RWPE1 (cell line): ENCODE measurements around the gene GOLGA3.
"Not testable (repeated sequence)": the region's sequence is repeated elsewhere in the genome, so short reads cannot be mapped to it uniquely, and the experiment has no call there.

Source experiments
- CTCF ChIA-PET: fragments of 350-600 bp; sonication (Branson Sonifier 250); formaldehyde crosslinking; extraction: SDS; loops from one replicate; lab custom pipeline; 2021; lab: Yijun Ruan, JAX
- POLR2A ChIA-PET: fragments of 400-600 bp; formaldehyde crosslinking; extraction: SDS; loops from one replicate; lab custom pipeline; 2020; ENCODE audit warnings: antibody characterized with exemption; ENCODE audit not compliant: low non-redundant PET; lab: Yijun Ruan, JAX
- DNase-seq: peaks from one replicate; pipeline ENCODE4 v3.0.0; 2012; ENCODE audit warnings: low spot score
- H3K27ac ChIP-seq: fragments of 450-650 bp; 2 replicates; pipeline ENCODE4 v1.5.1; 2017
- TF ChIP-seq, protein P1 (sequence below): fragments of 450-650 bp; conservative IDR thresholded peaks from 2 replicates; pipeline ENCODE4 v1.5.1; 2017; ENCODE audit warnings: low read depth, mild to moderate bottlenecking

GOLGA3 gene

GRCh38 chr12:132803888-132804287 lies 24.8 kb downstream of the GOLGA3 start:
- ChIA-PET POLR2A (no interaction called here), CTCF (no interaction called here)
- no peak for DNase-seq
- peak overlapping the region; percentile 8; the same call in 1 of the 2 replicates for H3K27ac ChIP-seq
- TF ChIP-seq, protein P1, sequence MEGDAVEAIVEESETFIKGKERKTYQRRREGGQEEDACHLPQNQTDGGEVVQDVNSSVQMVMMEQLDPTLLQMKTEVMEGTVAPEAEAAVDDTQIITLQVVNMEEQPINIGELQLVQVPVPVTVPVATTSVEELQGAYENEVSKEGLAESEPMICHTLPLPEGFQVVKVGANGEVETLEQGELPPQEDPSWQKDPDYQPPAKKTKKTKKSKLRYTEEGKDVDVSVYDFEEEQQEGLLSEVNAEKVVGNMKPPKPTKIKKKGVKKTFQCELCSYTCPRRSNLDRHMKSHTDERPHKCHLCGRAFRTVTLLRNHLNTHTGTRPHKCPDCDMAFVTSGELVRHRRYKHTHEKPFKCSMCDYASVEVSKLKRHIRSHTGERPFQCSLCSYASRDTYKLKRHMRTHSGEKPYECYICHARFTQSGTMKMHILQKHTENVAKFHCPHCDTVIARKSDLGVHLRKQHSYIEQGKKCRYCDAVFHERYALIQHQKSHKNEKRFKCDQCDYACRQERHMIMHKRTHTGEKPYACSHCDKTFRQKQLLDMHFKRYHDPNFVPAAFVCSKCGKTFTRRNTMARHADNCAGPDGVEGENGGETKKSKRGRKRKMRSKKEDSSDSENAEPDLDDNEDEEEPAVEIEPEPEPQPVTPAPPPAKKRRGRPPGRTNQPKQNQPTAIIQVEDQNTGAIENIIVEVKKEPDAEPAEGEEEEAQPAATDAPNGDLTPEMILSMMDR, result no peak

GRCh38 chr12:132803125-132803524 lies 25.5 kb downstream of the GOLGA3 start:
- DNase-seq, result no peak
- TF ChIP-seq, protein P1, result no peak
- H3K27ac ChIP-seq, result no peak overlapping the region
- ChIA-PET CTCF (no interaction called here), POLR2A (no interaction called here)

DNA sequence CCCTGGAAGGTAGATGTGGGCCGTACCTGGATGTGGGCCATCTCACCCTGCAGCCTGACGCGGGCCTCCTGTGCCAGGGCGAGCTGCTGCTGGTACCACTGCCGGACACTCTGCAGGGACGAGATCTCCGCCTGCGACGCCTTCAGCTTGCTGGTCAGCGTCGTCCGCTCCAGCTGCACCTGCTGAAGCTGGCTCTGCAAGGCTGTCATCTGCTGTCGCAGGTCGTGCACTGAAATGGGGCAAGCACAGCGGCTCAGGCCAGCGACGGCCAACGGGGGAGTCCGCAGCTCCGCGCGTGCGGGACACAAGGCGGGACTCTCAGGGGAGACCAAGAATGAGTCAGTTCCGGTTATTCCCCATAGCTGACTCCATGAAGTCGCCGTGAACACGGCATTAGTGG lies 26.9 kb downstream of the GOLGA3 start:
- CTCF ChIA-PET, result interaction anchor here (0.6 kb wide), 1 partner anchor 323 kb away, joined by 3 read pairs; no protein-coding TSS in a partner anchor
- POLR2A ChIA-PET, result no interaction called here
- TF ChIP-seq, protein P1, result no peak

DNA sequence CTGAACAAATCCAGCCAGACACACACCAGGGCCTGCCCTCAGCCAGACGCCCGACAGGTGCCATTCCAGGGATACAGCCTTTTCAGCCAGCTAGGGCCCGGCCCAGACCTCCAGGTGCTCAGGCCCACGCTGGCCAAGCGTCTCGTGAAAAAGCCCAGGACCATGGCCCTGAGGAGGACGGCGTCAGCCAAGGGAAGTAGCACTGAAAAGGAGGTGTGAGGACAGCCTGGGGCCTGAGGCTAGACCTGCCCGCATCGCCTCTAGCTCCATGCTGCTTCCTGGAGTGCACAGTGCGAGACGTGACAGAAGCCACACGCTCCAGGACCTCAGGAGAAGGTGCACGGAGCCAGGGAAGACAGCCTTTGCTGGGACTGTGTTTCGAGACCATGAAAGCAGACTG lies 29.8 kb downstream of the GOLGA3 start:
- POLR2A ChIA-PET, result no interaction called here
- no peak overlapping the region for H3K27ac ChIP-seq
- TF ChIP-seq, protein P1, result no peak
- CTCF ChIA-PET, result interaction anchor here (1.1 kb wide), 1 partner anchor 11 kb away, joined by 3 read pairs; no protein-coding TSS in a partner anchor
- no peak for DNase-seq

More for the DNA sequence above, 26.9 kb downstream of the GOLGA3 start:
- no peak for DNase-seq
- H3K27ac ChIP-seq, result no peak overlapping the region

- POLR2A ChIA-PET, result no interaction called here
- TF ChIP-seq, protein P1, result no peak
- CTCF ChIA-PET, result no interaction called here
- no peak for DNase-seq
- H3K27ac ChIP-seq, result no peak overlapping the region
Observed at GRCh38 chr12:132797820-132798570, 30.7 kb downstream of the GOLGA3 start.

- ChIA-PET CTCF (interaction anchor here (1.2 kb wide), 1 partner anchor 27 kb away, joined by 7 read pairs; no protein-coding TSS in a partner anchor), POLR2A (no interaction called here)
- no peak for DNase-seq
- H3K27ac ChIP-seq, result no peak overlapping the region
- TF ChIP-seq, protein P1, result no peak
Observed at GRCh38 chr12:132795847-132796246, 32.8 kb downstream of the GOLGA3 start.

DNA sequence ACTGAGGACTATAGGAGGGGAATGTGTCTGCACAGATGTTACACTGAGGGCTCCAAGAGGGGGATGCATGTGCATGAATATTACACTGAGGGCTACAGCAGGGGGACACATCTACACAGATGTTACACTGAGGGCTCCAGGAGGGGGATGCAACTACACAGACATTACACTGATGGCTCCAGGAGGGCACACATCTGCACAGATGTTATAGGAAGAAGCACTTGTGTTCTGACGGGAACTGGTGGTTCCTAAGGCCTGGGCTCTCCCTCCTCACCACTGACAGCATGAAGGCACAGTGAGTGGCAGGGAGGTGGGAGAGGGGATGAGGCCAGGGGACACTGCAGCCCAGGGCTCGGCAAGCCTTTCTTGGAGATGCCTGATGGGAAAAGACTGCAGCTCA lies 36.7 kb downstream of the GOLGA3 start:
- POLR2A ChIA-PET, H3K27ac ChIP-seq, CTCF ChIA-PET, DNase-seq: not testable (repeated sequence)
